Amniotic epithelial cell (primary cell): ENCODE data around the gene RUSC1.
"Not testable (repeated sequence)": the region's sequence is repeated elsewhere in the genome, so short reads cannot be mapped to it uniquely, and the experiment has no call there.

Experiments used
- DNase-seq: peaks from one replicate; pipeline ENCODE4 v3.0.0-alpha.2; 2010; ENCODE audit warnings: low read depth

The RUSC1 gene, protein sequence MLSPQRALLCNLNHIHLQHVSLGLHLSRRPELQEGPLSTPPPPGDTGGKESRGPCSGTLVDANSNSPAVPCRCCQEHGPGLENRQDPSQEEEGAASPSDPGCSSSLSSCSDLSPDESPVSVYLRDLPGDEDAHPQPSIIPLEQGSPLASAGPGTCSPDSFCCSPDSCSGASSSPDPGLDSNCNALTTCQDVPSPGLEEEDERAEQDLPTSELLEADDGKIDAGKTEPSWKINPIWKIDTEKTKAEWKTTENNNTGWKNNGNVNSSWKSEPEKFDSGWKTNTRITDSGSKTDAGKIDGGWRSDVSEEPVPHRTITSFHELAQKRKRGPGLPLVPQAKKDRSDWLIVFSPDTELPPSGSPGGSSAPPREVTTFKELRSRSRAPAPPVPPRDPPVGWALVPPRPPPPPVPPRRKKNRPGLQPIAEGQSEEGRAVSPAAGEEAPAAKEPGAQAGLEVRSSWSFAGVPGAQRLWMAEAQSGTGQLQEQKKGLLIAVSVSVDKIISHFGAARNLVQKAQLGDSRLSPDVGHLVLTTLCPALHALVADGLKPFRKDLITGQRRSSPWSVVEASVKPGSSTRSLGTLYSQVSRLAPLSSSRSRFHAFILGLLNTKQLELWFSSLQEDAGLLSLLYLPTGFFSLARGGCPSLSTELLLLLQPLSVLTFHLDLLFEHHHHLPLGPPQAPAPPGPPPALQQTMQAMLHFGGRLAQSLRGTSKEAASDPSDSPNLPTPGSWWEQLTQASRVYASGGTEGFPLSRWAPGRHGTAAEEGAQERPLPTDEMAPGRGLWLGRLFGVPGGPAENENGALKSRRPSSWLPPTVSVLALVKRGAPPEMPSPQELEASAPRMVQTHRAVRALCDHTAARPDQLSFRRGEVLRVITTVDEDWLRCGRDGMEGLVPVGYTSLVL

GRCh38 chr1:155320661-155321617 is at the start of gene RUSC1:
Gene RUSC1, plus strand, starts transcription at chr1:155320894. Its CDS starts 880 bp downstream, at chr1:155321774.
- DNase-seq: peak; percentile 46

- peak; percentile 75 for DNase-seq
These were observed 48.0 kb upstream of the RUSC1 start for GRCh38 chr1:155272466-155273342.

DNA sequence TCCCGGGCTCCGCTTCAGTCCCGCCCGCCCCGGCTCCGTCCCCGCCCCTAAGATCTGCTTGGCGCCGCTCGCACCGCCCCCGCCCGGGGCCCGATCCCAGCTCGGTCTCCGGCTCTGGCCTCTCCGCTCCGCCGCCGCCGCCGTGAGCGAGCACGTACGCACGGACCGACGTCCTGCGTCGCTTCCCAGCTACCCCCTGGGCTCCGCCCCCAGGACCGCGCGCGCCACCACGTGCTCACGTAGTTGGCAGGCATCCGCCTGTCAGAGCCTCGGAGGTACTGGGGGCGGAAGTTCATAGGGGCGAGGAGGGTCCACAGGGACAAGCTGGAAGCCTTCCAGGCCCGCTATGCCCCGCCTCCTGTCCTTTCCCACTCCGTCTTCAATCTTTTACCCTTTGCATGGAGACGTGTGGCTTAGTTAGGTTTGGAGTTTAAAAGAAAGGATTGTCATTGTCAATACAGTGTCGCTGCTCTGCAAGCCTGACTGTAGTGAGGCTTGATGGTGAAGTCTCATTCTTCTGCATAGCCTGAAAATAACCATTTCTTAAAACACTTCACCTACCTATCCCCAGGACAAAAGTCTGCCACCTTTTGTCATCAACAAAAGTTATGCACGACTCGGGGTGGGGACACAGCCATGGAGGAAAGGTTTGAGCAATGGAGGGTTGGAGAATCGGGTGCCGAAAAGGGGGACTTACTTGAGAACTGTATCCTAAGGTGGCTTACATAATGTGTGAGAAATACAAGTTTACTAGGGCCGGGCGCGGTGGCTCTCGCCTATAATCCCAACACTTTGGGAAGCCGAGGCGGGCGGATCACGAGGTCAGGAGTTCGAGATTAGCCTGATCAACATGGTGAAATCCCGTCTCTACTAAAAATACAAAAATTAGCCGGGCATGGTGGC is 47.1 kb upstream of the RUSC1 start, which contains the start of gene CLK2:
Gene CLK2, minus strand, starts transcription at position 162 of the 903 bp plus-strand sequence. CDS start 2,527 bp downstream, outside the sequence.
- DNase-seq: peak; percentile 89

- peak; percentile 90 for DNase-seq
These were observed 43.4 kb upstream of the RUSC1 start, which contains the start of gene HCN3 for GRCh38 chr1:155277070-155277901. Gene HCN3, plus strand, starts transcription at chr1:155277463. Its CDS starts 128 bp downstream, at chr1:155277591.

- no peak for DNase-seq
These were observed 42.6 kb upstream of the RUSC1 start for GRCh38 chr1:155277902-155278688.

GRCh38 chr1:155278689-155279160 is 42.0 kb upstream of the RUSC1 start:
- DNase-seq: no peak

DNA sequence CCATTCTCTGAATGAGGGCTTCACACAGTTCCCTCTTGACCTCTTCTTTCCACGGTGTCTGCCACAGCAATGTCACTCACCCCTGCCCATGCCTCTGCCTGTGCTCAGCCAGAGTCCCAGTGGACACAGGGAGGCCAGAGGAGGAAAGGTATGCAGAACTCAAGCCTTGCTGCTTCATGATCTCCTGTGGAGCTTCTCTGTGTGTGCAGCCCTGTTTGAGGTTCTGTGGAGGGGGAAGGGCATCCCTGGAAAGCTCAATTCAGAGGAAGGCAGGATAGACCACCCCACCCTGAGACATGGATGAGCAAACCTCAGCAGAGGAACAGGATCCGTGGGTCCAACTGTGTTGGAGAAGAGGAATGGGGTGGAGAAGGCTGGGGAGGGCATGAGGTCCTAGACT is 41.4 kb upstream of the RUSC1 start:
- DNase-seq: no peak

DNA sequence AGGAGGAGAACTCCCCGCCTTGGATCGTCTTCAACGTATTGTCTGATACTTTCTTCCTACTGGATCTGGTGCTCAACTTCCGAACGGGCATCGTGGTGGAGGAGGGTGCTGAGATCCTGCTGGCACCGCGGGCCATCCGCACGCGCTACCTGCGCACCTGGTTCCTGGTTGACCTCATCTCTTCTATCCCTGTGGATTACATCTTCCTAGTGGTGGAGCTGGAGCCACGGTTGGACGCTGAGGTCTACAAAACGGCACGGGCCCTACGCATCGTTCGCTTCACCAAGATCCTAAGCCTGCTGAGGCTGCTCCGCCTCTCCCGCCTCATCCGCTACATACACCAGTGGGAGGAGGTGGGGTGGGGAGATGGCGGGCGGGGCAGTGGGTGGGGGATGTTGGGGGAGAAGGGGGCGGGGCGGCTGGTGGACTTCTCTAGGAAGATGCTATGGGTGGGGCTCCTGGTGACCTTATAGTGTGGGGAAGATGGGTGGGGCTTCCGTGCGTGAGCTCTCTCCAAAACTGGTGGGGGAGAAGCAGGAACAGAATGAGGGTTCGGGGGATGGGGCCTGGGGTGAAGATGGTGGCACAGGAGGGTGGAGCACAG is 38.1 kb upstream of the RUSC1 start:
- no peak for DNase-seq

DNA sequence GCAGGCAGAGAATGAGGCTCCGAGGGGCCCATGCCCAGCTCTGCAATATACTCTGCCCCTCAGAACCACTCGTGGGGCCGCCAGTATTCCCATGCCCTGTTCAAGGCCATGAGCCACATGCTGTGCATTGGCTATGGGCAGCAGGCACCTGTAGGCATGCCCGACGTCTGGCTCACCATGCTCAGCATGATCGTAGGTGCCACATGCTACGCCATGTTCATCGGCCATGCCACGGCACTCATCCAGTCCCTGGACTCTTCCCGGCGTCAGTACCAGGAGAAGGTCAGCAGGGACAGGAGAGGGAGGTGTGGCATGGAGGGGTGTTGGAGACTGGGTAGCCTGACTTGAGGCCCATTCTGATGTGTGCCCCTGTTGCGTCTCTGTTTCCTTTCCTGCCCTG is 36.2 kb upstream of the RUSC1 start:
- no peak for DNase-seq

DNA sequence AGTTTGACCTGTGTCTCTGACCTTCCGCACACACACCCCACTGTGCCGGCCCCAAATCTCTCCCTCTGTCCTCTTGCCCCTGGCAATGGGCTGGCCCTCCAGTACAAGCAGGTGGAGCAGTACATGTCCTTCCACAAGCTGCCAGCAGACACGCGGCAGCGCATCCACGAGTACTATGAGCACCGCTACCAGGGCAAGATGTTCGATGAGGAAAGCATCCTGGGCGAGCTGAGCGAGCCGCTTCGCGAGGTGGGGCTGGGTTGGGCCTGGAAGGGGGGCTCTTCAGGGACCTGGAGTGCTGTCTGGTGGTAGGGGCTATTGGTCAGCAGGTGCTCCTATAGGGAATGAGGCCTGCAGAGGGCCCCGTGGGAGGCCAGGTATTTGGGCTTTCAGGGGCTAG is 35.6 kb upstream of the RUSC1 start:
- DNase-seq: no peak

DNA sequence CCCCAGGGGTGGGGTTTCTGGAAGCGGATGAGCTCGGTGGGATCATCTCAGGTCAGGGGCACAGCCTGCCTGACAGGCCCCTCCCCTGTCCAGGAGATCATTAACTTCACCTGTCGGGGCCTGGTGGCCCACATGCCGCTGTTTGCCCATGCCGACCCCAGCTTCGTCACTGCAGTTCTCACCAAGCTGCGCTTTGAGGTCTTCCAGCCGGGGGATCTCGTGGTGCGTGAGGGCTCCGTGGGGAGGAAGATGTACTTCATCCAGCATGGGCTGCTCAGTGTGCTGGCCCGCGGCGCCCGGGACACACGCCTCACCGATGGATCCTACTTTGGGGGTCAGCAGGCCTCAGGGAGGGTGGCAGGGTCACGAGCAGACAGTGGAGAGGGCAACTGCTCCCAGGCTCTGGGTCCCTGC is 35.1 kb upstream of the RUSC1 start:
- DNase-seq: no peak

DNA sequence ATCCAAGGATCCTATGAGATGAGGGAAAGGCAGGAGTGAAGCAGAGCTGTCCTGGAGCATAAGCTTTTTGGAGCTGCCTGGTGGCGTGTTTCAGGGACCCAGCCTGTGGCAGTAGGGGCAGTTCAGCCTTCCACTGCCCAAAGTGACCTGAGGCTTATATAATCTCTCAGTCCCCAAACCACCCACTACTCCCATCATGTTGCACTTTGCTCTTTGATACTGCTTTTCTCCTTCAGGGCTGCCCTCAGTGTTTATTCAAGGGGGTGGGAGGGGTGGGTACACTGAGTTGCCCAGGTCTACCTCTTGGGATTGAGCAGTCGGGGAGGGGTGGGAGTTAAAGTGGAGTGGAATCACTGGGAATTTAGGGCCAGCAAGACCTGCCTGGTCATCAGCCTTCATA is 34.1 kb upstream of the RUSC1 start:
- no peak for DNase-seq

GRCh38 chr1:155287987-155288543 is 32.6 kb upstream of the RUSC1 start:
- DNase-seq: no peak

DNA sequence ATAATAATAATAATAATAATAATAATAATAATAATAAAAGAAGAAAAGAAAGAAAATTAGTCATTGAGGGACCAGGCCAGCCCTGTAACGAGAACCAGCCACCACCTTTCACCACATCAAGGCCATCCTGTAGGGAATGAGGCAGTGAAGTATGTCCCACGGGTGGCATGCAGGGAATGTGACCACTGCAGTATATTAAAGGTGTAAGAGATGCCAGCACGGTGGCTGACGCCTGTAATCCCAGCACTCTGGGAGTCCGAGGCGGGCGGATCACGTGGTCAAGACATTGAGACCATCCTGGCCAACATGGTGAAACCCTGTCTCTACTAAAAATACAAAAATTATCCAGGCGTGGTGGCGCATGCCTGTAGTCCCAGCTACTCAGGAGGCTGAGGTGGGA is 29.7 kb upstream of the RUSC1 start:
- not testable (repeated sequence) for DNase-seq

DNA sequence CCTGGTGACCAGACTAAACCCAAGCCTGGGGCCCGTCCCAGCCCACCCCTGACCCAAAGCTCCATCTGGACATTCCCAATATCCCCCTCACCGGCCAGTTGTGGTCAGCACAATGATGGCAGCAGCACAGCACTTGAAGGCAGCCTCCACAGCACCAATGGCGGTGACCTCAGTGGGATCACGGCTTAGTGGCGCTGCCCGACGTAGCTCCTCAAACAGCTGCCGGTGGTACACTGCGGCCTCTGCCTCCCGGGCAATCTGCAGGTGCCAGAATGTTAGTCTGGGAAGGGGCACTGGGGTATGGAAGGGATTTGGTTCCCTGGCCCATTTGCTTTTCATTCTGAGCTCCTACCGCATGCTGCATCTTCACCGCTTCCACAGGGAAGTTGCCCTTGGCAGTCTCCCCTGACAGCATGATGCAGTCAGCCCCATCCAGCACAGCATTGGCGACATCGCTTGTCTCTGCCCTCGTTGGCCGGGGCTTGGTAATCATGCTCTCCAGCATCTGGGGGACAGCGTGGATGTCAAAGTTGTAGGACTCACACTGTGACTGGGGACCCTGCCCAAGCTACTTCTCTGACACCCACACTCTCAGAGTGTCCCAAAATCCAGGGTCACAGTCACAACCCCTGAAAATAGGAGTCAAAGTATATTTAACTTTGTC is 27.5 kb upstream of the RUSC1 start:
- no peak for DNase-seq

DNA sequence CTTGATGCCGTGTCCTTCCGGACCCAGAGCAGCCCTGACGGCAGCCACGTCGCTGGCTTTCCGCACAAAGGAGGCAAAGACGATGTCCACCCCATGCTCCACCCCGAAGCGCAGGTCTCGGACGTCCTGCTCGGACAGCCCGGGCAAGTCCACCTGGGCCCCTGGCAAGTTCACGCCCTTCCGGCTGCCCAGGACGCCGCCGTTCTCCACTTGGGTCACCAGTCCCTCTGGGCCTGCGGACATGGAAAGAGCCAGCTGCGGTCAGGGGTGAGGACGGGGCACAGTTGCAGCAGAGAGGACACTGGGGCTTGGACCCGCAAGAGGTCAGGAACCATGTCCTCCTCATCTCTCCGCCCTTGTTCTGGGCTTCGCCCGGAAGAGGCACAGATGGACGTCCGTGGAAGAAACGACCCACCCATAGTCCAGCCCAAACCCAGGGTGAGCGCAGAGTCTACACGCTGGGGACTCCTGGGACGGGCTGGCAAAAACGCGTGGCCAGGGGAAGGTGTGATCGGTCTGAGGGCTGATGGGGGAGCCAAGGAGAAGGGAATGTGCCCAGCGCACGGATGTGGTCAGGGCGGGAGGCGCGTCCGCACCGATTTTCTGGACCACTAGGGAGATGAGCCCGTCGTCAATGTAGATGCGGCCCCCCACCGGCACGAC is 26.0 kb upstream of the RUSC1 start:
- no peak for DNase-seq
